ENCODE measurements around the gene UBE4B. TPM values are rescaled to one million over a fixed set of nuclear protein-coding genes. Genes with fewer than 3 reads are reported as not detected.

UBE4B gene
- total and polyA plus RNA-seq, 4 donors, result 7.5 to 25.5 (median 16.6) TPM

DNA sequence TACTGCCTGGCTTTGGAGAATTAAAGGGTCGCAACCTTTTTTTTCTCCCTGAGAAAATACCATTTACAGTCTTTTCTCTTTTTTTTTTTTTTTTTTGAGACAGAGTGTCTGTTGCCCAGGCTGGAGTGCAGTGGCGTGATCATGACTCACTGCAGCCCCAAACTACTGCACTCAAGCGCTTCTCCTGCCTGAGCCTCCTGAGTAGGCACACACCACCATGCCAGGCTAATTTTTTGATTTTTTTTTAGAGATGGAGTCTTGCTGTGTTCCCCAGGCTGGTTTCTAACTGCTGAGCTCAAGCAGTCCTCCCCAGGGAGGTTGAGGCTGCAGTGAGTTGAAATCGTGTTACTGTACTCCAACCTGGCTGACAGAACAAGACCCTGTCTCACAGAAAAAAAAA is 24.6 kb downstream of the UBE4B start:
- WGBS, result 94% methylated on average over 4 of the region's 4 CpGs
- Histone ChIP-seq H3K9me3 (ENCODE audit: control insufficient read depth in 4 of 4, low read length in 3 of 4) (no peaks in the 10 kb centered on the region), H3K4me1 (ENCODE audit: control insufficient read depth in 4 of 4, insufficient read depth in 4 of 4, low read length in 3 of 4) (peaks cover 8 to 37% (median 33%) of the 10 kb centered on the region in 4 donors), H3K27ac (ENCODE audit: low read depth in 1 of 2, low read length in 2 of 2) (no peak overlapping the region), H3K9ac (ENCODE audit: low read depth in 1 of 2, low read length in 2 of 2) (no peak overlapping the region), H3K27me3 (ENCODE audit: control insufficient read depth in 4 of 4, insufficient read depth in 4 of 4, low read length in 3 of 4) (no peaks in the 10 kb centered on the region), H3K4me3 (ENCODE audit: low read depth in 1 of 3, low read length in 3 of 3) (no peak overlapping the region), H3K36me3 (ENCODE audit: control insufficient read depth in 4 of 4, insufficient read depth in 3 of 4, low read depth in 1 of 4, low read length in 3 of 4) (peaks cover 0 to 5% (median 0%) of the 10 kb centered on the region in 4 donors)
- no peak for DNase-seq (ENCODE audit: low spot score)
- no peak for TF ChIP-seq NR2F2 (IDR thresholded peaks at IDR 0.05)
- TF ChIP-seq RXRA (IDR thresholded peaks at IDR 0.05), result no peak
- no peak for TF ChIP-seq RAD21 (IDR thresholded peaks at IDR 0.05)
- TF ChIP-seq GABPA (IDR thresholded peaks at IDR 0.05 in 1 of 2, conservative IDR thresholded peaks at IDR 0.05 in 1 of 2), result no peak
- TF ChIP-seq FOXA1 (IDR thresholded peaks at IDR 0.05), result no peak
- TF ChIP-seq SP1 (IDR thresholded peaks at IDR 0.05), result no peak
- no peak for TF ChIP-seq YY1 (IDR thresholded peaks at IDR 0.05)
- TF ChIP-seq, protein P1, sequence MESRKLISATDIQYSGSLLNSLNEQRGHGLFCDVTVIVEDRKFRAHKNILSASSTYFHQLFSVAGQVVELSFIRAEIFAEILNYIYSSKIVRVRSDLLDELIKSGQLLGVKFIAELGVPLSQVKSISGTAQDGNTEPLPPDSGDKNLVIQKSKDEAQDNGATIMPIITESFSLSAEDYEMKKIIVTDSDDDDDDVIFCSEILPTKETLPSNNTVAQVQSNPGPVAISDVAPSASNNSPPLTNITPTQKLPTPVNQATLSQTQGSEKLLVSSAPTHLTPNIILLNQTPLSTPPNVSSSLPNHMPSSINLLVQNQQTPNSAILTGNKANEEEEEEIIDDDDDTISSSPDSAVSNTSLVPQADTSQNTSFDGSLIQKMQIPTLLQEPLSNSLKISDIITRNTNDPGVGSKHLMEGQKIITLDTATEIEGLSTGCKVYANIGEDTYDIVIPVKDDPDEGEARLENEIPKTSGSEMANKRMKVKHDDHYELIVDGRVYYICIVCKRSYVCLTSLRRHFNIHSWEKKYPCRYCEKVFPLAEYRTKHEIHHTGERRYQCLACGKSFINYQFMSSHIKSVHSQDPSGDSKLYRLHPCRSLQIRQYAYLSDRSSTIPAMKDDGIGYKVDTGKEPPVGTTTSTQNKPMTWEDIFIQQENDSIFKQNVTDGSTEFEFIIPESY (IDR thresholded peaks at IDR 0.05), result no peak
- no peak for TF ChIP-seq MAX (IDR thresholded peaks at IDR 0.05)
- no peak for TF ChIP-seq EGR1 (IDR thresholded peaks at IDR 0.05; ENCODE audit: low read depth in 2 of 2)
- TF ChIP-seq HNF4G (IDR thresholded peaks at IDR 0.05), result no peak
- TF ChIP-seq, protein P2, sequence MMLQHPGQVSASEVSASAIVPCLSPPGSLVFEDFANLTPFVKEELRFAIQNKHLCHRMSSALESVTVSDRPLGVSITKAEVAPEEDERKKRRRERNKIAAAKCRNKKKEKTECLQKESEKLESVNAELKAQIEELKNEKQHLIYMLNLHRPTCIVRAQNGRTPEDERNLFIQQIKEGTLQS (IDR thresholded peaks at IDR 0.05), result no peak
- TF ChIP-seq JUND (IDR thresholded peaks at IDR 0.05), result no peak
- TF ChIP-seq, protein P3, sequence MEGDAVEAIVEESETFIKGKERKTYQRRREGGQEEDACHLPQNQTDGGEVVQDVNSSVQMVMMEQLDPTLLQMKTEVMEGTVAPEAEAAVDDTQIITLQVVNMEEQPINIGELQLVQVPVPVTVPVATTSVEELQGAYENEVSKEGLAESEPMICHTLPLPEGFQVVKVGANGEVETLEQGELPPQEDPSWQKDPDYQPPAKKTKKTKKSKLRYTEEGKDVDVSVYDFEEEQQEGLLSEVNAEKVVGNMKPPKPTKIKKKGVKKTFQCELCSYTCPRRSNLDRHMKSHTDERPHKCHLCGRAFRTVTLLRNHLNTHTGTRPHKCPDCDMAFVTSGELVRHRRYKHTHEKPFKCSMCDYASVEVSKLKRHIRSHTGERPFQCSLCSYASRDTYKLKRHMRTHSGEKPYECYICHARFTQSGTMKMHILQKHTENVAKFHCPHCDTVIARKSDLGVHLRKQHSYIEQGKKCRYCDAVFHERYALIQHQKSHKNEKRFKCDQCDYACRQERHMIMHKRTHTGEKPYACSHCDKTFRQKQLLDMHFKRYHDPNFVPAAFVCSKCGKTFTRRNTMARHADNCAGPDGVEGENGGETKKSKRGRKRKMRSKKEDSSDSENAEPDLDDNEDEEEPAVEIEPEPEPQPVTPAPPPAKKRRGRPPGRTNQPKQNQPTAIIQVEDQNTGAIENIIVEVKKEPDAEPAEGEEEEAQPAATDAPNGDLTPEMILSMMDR (IDR thresholded peaks at IDR 0.05; ENCODE audit: low read depth, low read length, missing input control), result no peak
- TF ChIP-seq TAF1 (conservative IDR thresholded peaks at IDR 0.05), result no peak
- TF ChIP-seq, protein P4, sequence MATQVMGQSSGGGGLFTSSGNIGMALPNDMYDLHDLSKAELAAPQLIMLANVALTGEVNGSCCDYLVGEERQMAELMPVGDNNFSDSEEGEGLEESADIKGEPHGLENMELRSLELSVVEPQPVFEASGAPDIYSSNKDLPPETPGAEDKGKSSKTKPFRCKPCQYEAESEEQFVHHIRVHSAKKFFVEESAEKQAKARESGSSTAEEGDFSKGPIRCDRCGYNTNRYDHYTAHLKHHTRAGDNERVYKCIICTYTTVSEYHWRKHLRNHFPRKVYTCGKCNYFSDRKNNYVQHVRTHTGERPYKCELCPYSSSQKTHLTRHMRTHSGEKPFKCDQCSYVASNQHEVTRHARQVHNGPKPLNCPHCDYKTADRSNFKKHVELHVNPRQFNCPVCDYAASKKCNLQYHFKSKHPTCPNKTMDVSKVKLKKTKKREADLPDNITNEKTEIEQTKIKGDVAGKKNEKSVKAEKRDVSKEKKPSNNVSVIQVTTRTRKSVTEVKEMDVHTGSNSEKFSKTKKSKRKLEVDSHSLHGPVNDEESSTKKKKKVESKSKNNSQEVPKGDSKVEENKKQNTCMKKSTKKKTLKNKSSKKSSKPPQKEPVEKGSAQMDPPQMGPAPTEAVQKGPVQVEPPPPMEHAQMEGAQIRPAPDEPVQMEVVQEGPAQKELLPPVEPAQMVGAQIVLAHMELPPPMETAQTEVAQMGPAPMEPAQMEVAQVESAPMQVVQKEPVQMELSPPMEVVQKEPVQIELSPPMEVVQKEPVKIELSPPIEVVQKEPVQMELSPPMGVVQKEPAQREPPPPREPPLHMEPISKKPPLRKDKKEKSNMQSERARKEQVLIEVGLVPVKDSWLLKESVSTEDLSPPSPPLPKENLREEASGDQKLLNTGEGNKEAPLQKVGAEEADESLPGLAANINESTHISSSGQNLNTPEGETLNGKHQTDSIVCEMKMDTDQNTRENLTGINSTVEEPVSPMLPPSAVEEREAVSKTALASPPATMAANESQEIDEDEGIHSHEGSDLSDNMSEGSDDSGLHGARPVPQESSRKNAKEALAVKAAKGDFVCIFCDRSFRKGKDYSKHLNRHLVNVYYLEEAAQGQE (IDR thresholded peaks at IDR 0.05), result no peak
- no peak for TF ChIP-seq HNF4A (conservative IDR thresholded peaks at IDR 0.05)
- TF ChIP-seq FOXA2 (IDR thresholded peaks at IDR 0.05), result no peak
